GM19468 (cell line): ENCODE measurements around the gene GJC2.
"Not testable (repeated sequence)": the region's sequence is repeated elsewhere in the genome, so short reads cannot be mapped to it uniquely, and the experiment has no call there.

Experiments
- ATAC-seq: cut with Tn5 transposase; IDR thresholded peaks from one replicate; pipeline ENCODE4 v1.9.1; 2021; ENCODE audit warnings: mild to moderate bottlenecking, moderate library complexity, moderate number of reproducible peaks; ENCODE audit not compliant: unreplicated experiment; ENCODE audit errors: extremely low read depth

The GJC2 gene

DNA sequence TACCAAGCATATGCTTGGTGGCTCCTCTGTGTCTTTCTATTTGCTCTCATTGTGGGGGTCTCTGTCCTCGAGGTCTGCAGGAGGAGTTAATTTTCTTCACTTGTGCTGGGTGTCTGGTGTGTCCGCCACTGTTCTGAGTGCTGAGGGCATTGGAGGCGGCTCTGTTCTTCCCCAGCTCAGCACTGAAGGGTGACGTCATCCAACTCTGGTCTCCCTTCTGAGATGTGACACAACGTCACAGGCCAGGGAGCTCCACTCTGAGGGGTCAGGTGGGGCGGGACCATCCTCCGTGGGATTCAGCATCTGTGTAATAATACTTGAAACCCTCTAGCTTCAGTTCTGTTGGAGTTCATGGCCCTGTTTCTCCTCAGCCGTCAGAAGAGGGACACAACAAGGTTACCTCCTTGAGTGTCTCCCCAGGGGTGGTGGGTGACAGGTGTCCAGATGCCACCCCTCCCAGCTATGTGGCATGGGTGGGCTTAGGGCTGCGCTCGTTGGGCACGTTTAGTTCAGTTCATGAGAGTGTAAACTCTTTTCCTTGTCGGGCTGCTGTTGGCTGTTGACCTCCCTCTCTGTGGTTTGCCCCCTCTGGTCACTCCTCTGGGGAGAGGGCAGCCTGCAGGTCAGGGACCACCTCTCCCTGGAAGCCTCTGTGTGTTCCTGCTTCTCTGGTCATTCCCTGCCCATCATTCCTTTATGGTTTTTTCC is 19.0 kb downstream of the GJC2 start:
- ATAC-seq = no peak

DNA sequence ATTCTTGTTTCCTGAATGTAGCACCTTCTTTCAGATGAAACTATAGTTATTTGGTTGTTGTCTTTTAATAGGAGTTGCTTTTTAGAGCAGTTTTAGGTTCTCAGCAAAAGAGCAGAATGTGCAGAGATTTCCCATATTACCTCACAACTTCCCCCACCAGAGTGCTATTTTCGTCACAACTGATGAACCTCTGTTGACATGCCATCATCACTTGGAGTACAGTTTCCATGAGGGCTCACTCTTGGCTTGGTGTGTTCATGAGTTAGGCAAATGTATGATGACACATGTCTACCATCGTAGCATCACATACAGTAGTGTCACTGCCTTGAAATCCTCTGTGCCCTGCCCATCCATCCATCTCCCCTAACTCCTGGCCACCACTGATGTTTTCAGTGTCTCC is 19.6 kb downstream of the GJC2 start:
- no peak for ATAC-seq

DNA sequence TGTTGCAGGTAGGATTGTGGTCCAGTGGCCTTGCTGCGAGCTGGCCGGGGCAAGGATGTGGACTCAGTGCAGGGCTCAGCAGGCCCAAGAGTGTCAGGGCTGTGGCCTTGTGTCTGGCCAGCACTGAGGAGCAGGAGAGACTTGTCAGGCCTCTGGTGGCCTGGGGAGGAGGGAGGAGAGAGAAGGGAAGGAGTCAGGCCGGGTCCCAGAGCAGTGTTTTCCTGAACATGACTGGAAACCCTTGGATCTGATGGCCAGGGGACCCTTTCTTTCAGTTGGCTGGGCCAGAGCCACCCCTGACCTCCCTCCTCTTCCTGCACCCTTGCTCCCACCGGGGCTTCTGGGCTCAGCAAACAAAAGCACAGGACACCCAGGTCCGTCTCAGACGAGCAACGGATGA is 20.9 kb downstream of the GJC2 start:
- ATAC-seq = no peak

DNA sequence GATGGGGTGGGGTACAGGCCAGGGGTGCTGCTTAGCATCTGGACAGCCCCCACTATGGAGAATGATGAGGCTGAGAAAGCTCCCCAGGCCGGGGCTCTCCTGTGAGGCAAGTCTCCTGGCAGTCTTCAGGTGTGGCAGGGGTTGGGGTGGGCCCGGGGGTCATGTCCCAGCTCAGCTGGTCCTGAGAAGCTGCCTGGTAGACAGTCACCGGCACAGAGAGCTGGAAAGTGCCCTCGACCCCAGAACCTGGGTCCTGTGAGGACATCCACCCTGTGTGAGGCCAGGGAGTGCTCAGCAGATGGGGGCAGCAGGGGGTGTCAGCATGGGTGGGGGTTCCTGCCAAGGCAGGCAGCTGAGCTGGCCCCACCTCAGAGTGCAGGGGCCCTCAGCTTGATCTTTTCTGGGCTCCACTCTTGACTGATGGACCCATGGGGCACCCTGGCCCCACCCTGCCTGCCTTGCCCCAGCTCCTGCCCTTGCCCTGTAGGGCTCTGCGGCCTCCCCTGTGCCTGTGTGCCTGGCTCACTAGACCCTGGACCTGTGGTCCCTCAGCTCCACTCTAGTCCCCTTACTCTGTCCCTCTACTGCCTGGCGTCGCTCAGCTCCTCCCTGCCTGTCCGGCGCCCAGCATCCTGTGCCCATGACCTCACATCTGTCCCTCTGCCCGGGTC is 21.6 kb downstream of the GJC2 start:
- ATAC-seq = no peak

DNA sequence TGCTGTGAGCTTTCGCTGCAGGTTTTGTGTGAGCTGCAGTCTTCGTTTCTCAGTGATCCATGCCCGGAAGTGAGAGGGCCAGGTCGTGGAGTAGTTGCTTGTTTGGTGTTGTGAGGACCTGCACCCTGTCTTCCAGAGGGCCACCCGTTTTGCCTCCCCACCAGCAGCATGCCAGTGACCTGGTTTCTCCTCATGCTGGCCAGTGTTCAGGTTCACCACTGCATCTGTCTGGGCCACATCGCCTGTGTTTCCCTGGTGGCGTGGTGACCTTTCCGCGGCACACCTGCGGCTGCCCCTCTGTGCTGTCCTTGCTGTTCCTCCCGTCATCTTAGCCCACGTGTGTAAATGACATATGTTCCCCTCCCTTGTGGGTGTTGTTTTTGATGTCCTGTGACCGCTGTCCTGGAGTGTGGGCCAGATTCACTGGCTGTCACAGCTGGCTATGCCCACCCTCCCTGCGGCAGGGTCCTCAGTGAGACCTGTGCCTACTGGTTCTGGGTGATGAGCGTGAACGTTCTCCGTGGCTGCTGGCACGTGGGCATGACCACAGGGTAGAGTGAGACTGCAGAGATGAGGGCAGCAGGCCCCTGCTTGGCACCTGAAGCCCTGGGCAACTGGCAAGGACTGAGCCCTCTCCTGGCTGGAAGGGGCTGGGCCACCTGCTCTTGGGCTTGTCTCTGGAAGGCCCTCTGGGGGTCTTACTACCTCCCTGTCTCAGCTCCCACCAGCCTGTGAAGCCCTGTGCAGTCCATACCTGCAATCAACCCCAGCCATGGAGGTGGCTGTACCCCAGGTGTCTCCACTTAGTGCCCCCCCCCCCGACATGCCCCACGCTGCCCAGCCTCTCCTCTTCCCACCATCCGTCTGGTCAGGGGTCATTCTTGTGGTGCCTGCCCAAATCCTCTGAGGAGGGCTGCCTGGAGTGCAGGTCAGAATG is 23.1 kb downstream of the GJC2 start:
- no peak for ATAC-seq

DNA sequence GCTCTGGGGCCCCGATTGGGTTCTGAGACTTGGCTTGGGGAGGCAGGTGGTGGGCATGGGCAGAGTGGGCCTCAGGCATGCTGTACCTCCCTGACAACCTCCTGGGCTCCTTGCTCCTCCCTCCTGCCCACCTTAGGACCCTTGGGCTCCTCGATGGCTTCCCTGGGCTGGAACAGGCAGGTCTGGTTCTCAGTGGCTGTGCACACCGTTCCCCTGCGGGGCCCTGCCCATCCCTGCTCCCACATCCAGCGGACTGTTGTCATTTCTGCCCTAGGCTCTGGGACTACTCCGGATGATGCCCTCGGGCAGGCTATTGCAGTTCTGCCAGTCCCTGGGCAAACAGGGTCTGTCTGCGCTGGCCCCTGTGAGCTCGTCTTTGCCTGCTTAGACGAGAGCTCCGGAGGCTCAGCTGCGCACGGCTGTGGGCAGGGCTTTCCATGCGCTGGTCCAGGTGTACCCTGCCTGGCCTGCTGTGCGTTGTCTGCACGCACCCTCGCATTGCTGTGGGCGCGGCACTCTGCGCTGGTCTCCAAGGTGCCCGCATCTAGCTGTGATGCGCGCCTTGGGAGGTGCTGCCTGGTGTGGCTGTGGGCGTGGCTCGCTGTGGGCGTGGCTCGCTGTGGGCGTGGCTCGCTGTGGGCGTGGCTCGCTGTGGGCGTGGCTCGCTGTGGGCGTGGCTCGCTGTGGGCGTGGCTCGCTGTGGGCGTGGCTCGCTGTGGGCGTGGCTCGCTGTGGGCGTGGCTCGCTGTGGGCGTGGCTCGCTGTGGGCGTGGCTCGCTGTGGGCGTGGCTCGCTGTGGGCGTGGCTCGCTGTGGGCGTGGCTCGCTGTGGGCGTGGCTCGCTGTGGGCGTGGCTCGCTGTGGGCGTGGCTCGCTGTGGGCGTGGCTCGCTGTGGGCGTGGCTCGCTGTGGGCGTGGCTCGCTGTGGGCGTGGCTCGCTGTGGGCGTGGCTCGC is 24.1 kb downstream of the GJC2 start:
- ATAC-seq = not testable (repeated sequence)

DNA sequence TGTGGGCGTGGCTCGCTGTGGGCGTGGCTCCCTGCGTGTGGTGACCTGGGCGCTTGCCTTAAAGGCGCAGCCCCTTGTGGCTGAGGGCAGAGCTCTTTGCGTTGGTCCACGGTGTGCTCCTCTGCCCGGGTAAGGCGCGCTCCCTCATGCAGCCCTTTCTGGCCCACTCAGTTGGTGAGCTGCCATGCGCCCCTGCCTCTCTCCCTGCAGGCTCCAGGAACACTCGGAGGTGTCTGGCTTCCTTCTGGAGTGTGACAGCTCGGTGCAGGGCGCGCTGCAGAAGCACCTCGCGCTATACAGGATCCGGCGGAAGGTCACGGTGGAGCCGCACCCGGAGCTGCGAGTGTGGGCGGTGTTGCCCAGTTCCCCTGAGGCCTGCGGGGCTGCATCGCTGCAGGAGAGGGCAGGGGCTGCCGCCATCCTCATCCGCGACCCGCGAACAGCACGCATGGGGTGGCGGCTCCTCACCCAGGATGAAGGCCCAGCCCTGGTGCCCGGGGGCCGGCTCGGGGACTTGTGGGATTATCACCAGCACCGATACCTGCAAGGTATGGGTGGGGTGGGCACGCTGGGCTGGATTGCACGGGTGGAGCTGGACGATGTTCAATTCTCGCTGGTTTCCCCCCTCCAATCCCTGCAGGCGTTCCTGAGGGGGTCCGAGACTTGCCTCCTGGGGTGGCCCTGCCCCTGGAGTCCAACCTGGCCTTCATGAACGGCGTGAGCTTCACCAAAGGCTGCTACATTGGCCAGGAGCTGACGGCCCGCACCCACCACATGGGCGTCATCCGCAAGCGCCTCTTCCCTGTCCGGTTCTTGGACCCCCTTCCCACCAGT is 25.0 kb downstream of the GJC2 start:
- no peak for ATAC-seq

DNA sequence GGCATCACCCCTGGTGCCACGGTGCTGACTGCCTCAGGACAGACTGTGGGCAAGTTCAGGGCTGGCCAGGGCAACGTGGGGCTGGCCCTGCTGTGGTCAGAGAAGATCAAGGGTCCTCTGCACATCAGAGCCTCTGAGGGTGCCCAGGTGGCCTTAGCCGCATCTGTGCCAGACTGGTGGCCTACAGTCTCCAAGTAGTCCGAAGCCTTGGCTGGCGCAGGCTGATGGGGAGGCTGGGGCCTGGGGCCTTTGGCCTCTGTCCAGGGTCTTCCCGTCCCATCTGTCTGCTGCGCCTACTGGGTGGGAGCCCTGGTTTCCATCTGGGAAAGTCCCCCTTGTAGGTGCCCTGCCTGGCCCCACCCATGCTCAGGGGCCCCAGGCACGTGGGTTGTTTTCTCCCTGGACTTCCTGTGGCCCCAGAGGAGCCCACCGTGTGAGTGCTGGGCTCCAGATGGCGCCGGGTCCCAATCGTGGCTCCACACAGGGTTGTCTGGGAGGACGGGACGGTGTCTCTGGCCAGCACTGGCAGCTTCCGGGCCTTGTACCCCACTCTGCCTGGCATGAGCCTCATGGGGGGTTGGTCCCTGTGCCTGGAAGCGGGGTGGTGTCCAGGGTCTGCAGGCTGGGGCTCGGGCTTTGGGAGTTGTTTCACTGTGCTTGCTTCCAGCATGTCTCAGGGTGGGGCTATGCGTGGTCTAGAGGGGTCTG is 25.7 kb downstream of the GJC2 start:
- no peak for ATAC-seq

DNA sequence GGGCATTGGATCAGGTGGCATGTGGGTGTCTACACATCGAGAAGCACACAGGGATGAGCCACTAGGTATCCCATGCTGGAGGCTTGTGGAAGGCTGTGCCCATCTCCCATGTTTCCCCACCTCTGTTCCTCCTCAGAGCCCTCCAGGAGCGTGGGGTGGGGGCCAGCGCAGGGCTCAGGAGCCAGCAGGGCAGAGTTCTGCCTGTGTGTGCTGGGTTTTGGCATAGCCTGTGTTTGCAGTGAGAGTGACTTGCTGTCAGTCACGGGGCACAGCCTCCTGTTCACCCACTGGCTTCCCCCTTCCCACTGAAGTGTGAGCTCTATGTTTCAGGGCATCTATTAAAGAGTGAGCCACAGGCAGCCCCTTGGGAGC is 26.3 kb downstream of the GJC2 start:
- ATAC-seq = no peak

DNA sequence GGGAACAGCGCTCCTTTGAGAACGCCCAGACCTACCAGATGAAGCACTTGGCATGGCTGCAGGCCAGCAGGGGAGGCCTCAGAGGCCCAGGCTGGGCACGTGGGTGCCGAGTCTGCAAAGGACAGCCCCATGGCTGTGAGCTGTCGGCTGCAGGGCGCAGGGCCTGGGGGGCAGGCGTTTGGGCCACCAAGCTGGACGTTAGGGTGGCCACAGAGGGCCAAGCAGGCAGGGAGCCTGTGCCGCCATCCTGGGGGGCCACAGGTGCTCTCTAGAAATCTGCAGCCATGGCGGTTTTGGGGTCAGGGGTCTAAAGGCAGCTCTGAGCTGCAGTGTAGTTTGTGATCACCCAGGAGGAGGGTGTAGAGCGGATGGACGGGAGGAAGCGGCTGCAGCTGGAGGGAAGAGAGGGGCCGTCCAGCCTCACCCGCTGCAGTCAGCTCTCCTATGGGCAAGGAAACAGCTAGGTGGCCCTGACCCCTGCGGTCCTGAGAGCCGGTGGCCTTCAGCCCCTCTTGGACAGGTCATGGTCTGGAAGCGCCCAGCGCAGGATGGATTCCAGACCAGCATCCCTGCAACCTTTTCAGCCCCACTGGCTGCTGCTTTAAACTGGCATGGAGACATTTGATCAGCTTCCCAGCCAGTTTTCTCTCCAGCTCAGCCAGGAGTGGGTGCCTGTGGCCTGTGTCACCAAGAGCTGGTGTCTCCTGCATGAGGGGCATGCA is 26.9 kb downstream of the GJC2 start:
- no peak for ATAC-seq

DNA sequence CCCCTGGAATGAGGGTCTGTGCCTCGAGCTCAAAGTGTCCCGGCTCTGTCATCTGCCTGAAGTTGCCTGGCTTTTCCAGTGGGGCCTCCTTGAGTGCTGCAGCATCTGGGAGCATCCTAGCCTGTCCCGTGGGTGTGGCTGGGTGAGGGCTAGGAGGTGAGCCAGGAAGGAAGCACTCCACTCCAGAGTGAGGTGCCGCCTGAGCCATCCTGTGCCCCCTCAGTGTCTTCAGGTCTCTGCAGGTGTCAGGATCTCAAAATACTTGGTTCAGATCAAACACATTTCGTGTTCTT is 27.4 kb downstream of the GJC2 start:
- no peak for ATAC-seq

DNA sequence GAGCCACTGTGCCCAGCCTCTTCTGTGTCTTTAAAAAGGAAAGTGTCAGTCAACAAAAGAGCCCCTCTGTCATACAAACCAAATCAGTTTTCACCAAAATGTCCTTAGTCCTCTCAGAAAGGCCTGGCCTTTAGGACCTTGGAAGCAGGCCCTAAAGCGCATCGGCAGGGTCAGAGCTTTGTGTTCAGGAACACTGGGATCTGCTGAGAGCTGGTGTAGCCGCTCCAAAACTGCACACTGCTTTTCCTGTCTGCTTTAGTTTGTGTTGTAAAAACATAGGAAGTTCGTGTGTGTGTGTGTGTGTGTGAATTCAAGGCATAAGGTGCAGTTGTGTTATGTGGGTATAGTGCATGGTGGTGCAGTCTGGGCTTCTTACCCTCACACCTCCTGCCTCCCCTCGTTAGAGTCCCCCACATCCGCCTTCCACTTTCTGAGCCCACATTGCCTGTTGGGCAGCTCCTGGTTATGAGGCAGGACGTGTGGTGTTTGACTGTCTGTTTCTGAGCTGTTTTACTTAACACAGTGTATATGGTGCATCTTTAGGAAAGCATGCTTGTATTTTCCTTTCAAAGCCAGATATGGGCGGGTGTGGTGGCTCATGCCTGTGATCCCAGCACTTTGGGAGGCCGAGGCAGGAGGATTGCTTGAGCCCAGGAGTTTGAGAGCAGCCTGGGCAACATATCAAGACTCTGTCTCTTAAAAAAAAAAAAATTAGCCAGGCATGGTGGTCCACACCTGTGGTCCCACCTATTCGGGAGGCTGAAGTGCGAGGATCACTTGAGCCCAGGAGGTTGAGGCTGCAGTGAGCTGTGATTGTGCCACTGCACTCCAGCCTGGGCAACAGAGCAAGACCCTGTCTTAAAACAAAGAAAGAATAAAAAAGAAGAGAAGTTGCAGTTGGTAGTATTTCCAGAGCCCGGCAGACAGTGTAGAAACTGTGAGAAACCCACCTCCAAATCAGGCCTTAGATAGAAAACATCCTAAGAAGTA is 28.3 kb downstream of the GJC2 start:
- no peak for ATAC-seq

DNA sequence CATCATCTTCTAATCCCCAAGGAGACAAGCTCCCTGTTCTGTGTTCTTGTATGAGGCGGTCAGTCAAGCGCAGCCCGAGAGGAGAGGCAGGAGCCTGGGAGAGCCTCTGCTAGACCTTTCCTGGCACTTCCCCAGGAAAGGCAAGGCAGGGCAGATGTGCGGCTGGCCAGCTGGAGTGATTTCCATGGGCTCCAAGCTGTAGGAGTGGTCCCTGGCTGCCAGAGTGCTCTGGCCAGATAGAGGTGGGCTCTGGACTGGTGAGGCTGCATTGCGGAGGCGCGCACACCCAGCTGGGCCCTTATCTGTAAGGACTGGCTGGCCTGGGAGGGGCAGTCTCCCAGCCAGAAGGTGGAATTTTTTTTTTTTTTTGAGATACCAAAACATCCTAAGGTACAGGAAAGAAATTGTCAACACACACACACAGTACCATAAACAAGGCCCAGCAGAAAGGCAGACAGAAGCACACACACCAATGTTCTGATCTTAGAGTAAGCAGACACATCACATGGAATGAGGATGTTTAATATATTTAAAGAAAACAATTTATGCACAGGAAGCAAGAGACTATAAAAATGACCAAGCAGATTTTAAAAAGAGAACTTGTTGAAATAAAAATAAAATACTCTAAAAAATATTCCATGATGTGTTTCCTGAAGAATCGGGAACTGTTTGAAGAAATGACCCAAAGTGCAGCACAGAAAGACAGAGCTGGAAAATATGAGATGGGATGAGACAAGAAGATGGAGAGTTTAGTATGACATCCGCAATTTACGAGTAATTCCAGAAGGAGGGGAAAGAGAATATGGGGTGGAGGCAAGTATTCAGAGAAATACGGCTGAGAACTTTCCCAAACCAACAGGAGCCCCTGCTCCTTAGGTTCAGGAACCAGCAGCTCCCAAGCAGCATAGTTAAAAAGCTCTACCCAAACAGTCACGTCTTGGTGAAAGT is 29.3 kb downstream of the GJC2 start:
- no peak for ATAC-seq

DNA sequence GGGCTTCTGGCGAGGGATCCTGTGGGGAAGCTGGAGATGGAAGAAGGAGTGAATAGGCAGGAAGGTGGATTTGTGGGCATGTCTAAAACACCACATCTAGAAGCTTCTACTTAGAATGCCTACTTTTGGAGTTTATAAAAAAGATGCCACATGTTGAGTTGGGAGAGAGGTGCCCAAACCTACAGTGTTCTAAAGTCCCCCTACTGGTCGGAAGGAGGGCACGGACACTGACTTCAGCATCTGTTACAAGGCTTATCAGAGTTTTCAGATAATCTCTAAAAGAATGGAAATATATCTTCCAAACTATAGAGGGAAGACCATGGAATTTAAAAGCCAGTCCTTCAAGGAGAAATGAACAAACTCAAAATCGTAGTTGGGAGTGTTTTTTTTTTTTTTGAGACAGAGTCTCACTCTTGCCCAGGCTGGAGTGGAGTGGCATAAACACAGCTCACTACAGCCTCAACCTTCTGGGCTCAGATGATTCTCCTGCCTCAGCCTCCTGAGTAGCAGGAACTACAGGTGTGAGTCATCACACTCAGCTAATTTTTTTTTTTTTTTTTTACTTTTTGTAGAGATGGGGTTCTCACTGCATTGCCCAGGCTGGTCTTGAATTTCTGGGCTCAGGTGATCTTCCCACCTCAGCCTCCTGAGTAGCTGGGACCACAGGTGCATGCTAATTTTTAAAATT is 30.7 kb downstream of the GJC2 start:
- no peak for ATAC-seq

DNA sequence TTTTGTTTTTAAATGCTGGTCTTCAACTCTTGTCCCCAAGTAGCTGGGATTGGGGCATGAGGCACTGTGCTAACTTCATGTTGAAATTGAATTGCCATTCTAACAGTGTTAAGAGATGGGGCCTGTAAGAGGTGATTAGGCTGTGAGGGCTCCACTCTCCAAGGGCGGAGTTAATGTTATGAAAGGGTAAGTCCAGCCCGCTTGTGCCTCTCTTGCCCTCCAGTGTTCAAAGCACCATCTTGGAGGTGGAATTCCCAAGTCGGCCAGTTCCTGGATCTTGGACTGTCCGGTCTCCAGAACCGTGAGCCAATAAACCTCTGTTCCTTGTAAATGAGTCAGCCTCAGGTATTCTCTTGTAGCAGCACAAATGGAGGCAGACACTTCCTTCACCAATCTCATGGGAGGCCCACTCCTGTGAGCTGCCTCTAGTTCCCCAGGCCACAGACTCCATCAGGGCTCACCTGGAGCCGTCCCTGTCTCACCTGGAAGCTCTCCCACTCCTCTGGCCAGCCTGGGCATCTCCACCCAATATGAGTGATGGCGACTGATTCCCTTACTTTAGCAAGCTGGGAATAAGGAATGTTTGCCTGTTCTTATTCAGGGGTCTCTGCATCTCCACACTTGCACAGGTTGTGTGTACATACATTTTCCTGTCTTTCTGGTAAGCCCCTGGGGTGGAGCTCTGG is 31.4 kb downstream of the GJC2 start:
- no peak for ATAC-seq
